PC-9 (cell line): ENCODE data around the gene MYL7.

Experiments
- EZH2 ChIP-seq: fragments of 200-600 bp; sonication (generic); IDR thresholded peaks from 2 replicates; pipeline ENCODE4 v1.8.0; 2017; ENCODE audit warnings: antibody characterized with exemption, low read depth
- TF ChIP-seq, protein P1 (sequence below): fragments of 200-600 bp; sonication (generic); conservative IDR thresholded peaks from 2 replicates; pipeline ENCODE4 v1.6.1; 2017; ENCODE audit warnings: mixed run types, antibody characterized with exemption, mild to moderate bottlenecking, moderate library complexity

DNA sequence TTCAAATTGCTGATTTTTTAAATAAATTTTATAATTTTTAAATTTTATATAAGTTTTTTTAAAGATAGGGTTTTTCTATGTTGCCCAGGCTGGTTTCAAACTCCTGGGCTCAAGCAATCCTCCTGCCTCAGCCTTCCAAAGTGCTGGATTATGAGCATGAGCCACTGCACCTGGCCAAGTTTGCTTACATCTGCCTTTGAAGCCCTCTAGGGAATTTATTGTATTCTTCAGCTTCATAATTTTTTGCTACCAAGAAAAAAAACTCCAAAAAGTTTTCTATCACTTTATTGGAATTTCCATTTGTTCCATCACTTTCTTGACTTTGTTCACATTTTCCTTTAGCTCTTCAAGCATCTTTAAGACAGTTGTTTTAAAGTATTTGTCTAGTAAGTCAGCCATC is 14.0 kb downstream of the MYL7 start:
- TF ChIP-seq, protein P1, sequence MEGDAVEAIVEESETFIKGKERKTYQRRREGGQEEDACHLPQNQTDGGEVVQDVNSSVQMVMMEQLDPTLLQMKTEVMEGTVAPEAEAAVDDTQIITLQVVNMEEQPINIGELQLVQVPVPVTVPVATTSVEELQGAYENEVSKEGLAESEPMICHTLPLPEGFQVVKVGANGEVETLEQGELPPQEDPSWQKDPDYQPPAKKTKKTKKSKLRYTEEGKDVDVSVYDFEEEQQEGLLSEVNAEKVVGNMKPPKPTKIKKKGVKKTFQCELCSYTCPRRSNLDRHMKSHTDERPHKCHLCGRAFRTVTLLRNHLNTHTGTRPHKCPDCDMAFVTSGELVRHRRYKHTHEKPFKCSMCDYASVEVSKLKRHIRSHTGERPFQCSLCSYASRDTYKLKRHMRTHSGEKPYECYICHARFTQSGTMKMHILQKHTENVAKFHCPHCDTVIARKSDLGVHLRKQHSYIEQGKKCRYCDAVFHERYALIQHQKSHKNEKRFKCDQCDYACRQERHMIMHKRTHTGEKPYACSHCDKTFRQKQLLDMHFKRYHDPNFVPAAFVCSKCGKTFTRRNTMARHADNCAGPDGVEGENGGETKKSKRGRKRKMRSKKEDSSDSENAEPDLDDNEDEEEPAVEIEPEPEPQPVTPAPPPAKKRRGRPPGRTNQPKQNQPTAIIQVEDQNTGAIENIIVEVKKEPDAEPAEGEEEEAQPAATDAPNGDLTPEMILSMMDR: no peak
- TF ChIP-seq EZH2: no peak
